Mesenchymal stem cell (in vitro differentiated cells and primary cell): Measurements from ENCODE around the gene FMNL3. TPM values are rescaled to one million over a fixed set of nuclear protein-coding genes. Genes with fewer than 3 reads are reported as not detected.

ENCODE experiments used
- DNase-seq: peaks from one replicate; pipeline ENCODE4 v3.0.0-alpha.2; 2013
- H2AFZ ChIP-seq: one replicate; pipeline ENCODE4 v1.6.1; 2013; ENCODE audit warnings: low read depth, mild to moderate bottlenecking, control low read depth, inconsistent platforms, low read length, moderate library complexity
- H2AK5ac ChIP-seq: 2 replicates; pipeline ENCODE4 v1.6.1; 2013; ENCODE audit warnings: low read length, moderate library complexity, mild to moderate bottlenecking, inconsistent platforms; ENCODE audit not compliant: severe bottlenecking
- H2BK120ac ChIP-seq: one replicate; pipeline ENCODE4 v1.6.1; 2013; ENCODE audit warnings: low read depth, mild to moderate bottlenecking, inconsistent platforms, low read length, moderate library complexity
- H2BK12ac ChIP-seq, 2 experiments: one replicate each; pipeline ENCODE4 v1.6.1; 2013; ENCODE audit warnings: inconsistent platforms in 2 of 2, low read length in 2 of 2, mild to moderate bottlenecking in 2 of 2, moderate library complexity in 2 of 2, control low read depth in 1 of 2
- H2BK15ac ChIP-seq: one replicate; pipeline ENCODE4 v1.6.1; 2013; ENCODE audit warnings: mild to moderate bottlenecking, low read depth, inconsistent platforms; ENCODE audit not compliant: poor library complexity, severe bottlenecking
- H2BK5ac ChIP-seq: 2 replicates; pipeline ENCODE4 v1.6.1; 2013; ENCODE audit warnings: low read depth, mild to moderate bottlenecking, low read length, control low read depth, inconsistent platforms; ENCODE audit not compliant: poor library complexity, severe bottlenecking
- H3K14ac ChIP-seq, 2 experiments: one replicate each; pipeline ENCODE4 v1.6.1; 2013; ENCODE audit warnings: inconsistent platforms in 2 of 2, low read length in 2 of 2, control low read depth in 1 of 2, mild to moderate bottlenecking in 1 of 2, moderate library complexity in 1 of 2
- H3K18ac ChIP-seq, 2 experiments: one replicate each; pipeline ENCODE4 v1.6.1; 2013; ENCODE audit warnings: inconsistent platforms in 2 of 2, low read length in 2 of 2, control low read depth in 1 of 2, low read depth in 1 of 2, mild to moderate bottlenecking in 1 of 2
- H3K23ac ChIP-seq, 2 experiments: one replicate each; pipeline ENCODE4 v1.6.1; 2013; ENCODE audit warnings: inconsistent platforms in 2 of 2, low read length in 2 of 2, mild to moderate bottlenecking in 2 of 2, moderate library complexity in 2 of 2, control low read depth in 1 of 2
- H3K27ac ChIP-seq: 2 replicates; pipeline ENCODE4 v1.5.1; 2013; ENCODE audit warnings: mild to moderate bottlenecking, moderate library complexity, low read length, control low read depth, inconsistent platforms; ENCODE audit not compliant: poor library complexity, severe bottlenecking
- H3K27me3 ChIP-seq, 2 experiments: 2 replicates each; pipeline versions ENCODE4 v1.6.1 to v1.7.0; 2013; ENCODE audit warnings: low read length in 2 of 2, mild to moderate bottlenecking in 2 of 2, moderate library complexity in 2 of 2, control low read depth in 1 of 2, inconsistent platforms in 1 of 2; ENCODE audit not compliant: control insufficient read depth in 1 of 2, insufficient read depth in 1 of 2
- H3K36me3 ChIP-seq, 2 experiments: 2 replicates each; pipeline versions ENCODE4 v1.6.1 to v1.7.0; 2013; ENCODE audit warnings: low read length in 2 of 2, control low read depth in 1 of 2, inconsistent platforms in 1 of 2, low read depth in 1 of 2, mild to moderate bottlenecking in 1 of 2; ENCODE audit not compliant: insufficient read depth in 2 of 2, control insufficient read depth in 1 of 2
- H3K4ac ChIP-seq, 2 experiments: one replicate each; pipeline ENCODE4 v1.6.1; 2013; ENCODE audit warnings: inconsistent platforms in 2 of 2, low read length in 2 of 2, mild to moderate bottlenecking in 2 of 2, moderate library complexity in 2 of 2, control low read depth in 1 of 2, low read depth in 1 of 2
- H3K4me1 ChIP-seq: 2 replicates; pipeline ENCODE4 v1.6.1; 2013; ENCODE audit warnings: low read depth, low read length, control low read depth; ENCODE audit not compliant: control insufficient read depth, insufficient read depth
- H3K4me2 ChIP-seq: 2 replicates; pipeline ENCODE4 v1.6.1; 2013; ENCODE audit warnings: low read length, mild to moderate bottlenecking, inconsistent platforms; ENCODE audit not compliant: poor library complexity, severe bottlenecking
- H3K4me3 ChIP-seq, 2 experiments: 2 replicates each; pipeline versions ENCODE4 v1.5.1 to v1.7.0; 2013; ENCODE audit warnings: low read length in 2 of 2, mild to moderate bottlenecking in 2 of 2, control low read depth in 1 of 2, low read depth in 1 of 2; ENCODE audit not compliant: insufficient read depth in 1 of 2
- H3K79me1 ChIP-seq: replicated peaks from 2 replicates; pipeline ENCODE4 v1.6.1; 2013; ENCODE audit warnings: mild to moderate bottlenecking, control low read depth, low read length, inconsistent platforms; ENCODE audit not compliant: poor library complexity, severe bottlenecking
- H3K9ac ChIP-seq: 2 replicates; pipeline ENCODE4 v1.7.0; 2013; ENCODE audit warnings: mild to moderate bottlenecking, low read length, moderate library complexity
- H3K9me3 ChIP-seq: 2 replicates; pipeline ENCODE4 v1.7.0; 2013; ENCODE audit warnings: mild to moderate bottlenecking, low read length; ENCODE audit not compliant: control insufficient read depth
- H4K8ac ChIP-seq: one replicate; pipeline ENCODE4 v1.6.1; 2013; ENCODE audit warnings: inconsistent platforms, mild to moderate bottlenecking, low read length, moderate library complexity
- H4K91ac ChIP-seq: one replicate; pipeline ENCODE4 v1.6.1; 2013; ENCODE audit warnings: mild to moderate bottlenecking, low read length, inconsistent platforms
- WGBS: methylation state at CpG from one replicate; pipeline ENCODE4 v1.1.7; 2013; ENCODE audit warnings: mixed read lengths; 5-methylcytosine and 5-hydroxymethylcytosine counted together
- small RNA-seq: library from polyadenylated mRNA; stranded (forward); fragments of <200 nt; extraction: miRNeasy Mini kit (QIAGEN cat#:217004); gene quantifications from one replicate; pipeline ENCODE3, GENCODE V24; 2013; ENCODE audit warnings: low read depth

FMNL3 gene

DNA sequence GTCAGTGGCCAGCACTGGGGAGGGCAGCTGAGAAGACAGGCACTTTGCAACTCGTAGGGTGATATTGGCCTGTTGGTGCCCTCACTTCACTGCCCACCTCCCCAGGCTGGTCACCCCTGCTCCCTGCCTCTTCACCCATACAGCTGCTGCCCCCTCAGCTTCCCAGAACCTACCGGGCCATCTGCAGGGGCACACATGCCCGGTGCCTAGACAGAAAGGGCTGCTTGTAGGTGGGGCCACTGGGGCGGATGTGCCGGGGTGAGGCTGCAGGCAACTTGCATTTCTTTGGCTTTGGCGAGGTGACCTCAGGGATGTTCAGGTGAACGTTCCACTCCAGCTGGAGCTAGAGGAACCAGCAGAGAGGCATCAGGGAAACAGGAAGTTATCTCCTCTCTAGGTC lies 118.9 kb downstream of the FMNL3 start:
- Histone ChIP-seq H3K27ac (no peak overlapping the region), H3K4me1 (no peaks in the 10 kb centered on the region), H3K36me3 (peaks cover 21 to 36% of the 10 kb centered on the region in 2 experiments), H2BK5ac (no peak overlapping the region), H3K9ac (no peak overlapping the region), H3K4ac (no peak overlapping the region), H3K18ac (no peak overlapping the region), H2AK5ac (no peak overlapping the region), H4K91ac (peak overlapping the region; percentile 59), H2AFZ (no peak overlapping the region), H2BK120ac (no peak overlapping the region), H3K4me3 (no peak overlapping the region), H3K23ac (no peak overlapping the region), H3K9me3 (peaks cover 9% of the 10 kb centered on the region), H3K4me2 (no peak overlapping the region), H2BK12ac (no peak overlapping the region), H2BK15ac (no peak overlapping the region), H4K8ac (no peak overlapping the region), H3K79me1 (peaks cover 23% of the 10 kb centered on the region), H3K14ac (no peak overlapping the region), H3K27me3 (no peaks in the 10 kb centered on the region)
- DNase-seq = no peak
- 98% methylated on average over 7 of the region's 7 CpGs for WGBS

DNA sequence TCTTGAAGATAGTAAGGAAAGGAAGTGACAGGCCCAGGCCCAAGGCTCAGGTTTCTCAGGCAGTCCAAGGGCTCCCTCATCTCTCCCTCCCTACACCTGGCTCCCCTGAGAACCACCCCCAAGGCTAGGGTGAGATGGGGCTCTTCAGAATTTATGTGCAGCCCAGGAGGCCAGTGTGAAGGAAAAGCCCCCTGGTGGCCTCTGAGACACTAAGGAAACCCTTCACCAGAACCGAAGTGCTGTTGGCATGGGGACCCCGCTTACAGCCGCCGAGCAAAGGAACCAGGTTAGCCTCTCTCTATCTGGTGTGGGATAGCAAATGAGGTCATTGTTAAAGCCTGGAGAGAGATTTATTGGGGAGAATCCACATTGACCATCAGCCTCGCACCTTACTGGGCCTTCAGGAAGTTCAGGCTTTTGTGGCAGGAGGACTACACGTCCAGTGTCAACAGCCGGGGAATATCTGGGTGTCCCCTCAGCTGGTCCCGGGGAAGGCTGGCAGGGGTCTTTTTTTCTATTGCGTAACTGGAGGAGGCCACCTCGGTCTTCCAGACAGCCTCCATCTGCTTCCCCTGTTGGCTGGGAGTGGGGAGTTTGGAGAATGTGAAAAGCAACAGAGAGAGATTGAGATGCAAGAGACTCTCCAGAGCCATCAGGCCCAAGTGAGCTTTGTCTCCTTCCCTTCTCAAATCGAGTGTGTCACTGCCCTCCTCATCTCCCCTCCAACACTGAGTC lies 119.9 kb downstream of the FMNL3 start:
- H2AFZ ChIP-seq = no peak overlapping the region
- H3K27me3 ChIP-seq = no peaks in the 10 kb centered on the region
- H3K23ac ChIP-seq = no peak overlapping the region
- no peak overlapping the region for H2BK120ac ChIP-seq
- no peak overlapping the region for H3K18ac ChIP-seq
- H4K8ac ChIP-seq = no peak overlapping the region
- no peaks in the 10 kb centered on the region for H3K4me1 ChIP-seq
- H2BK12ac ChIP-seq = no peak overlapping the region
- no peak overlapping the region for H3K4me2 ChIP-seq
- DNase-seq = no peak
- H2BK5ac ChIP-seq = no peak overlapping the region
- H3K27ac ChIP-seq = no peak overlapping the region
- 96% methylated on average over 11 of the region's 11 CpGs for WGBS
- H3K14ac ChIP-seq = no peak overlapping the region
- no peak overlapping the region for H2BK15ac ChIP-seq
- H3K4me3 ChIP-seq = no peak overlapping the region
- H3K79me1 ChIP-seq = peaks cover 25% of the 10 kb centered on the region
- H3K9ac ChIP-seq = no peak overlapping the region
- H3K9me3 ChIP-seq = peaks cover 9% of the 10 kb centered on the region
- no peak overlapping the region for H2AK5ac ChIP-seq
- no peak overlapping the region for H3K4ac ChIP-seq
- H3K36me3 ChIP-seq = peaks cover 21 to 37% of the 10 kb centered on the region in 2 experiments
- no peak overlapping the region for H4K91ac ChIP-seq

Small RNAs within 50 kb of the gene (small RNA-seq; reads per million reads assigned to genes)
- gene AC020612.2 = not detected
- not detected for gene HIGD1AP9
- not detected for gene POLR2KP1
- not detected for gene RNU6-834P
